Heart left ventricle (tissue), 16 donors: ENCODE results near the gene TNNI3K. TPM values are rescaled to one million over a fixed set of nuclear protein-coding genes. Genes with fewer than 3 reads are reported as not detected.

Experiments used
- ATAC-seq, 4 donors: fragments of 200-7000 bp; cut with Tn5 transposase; one replicate each; pipeline ENCODE4 v1.9.1; 2020 to 2022; ENCODE audit warnings: moderate library complexity in 4 of 4, mild to moderate bottlenecking in 3 of 4, moderate number of reproducible peaks in 1 of 4
- DNase-seq, 5 donors: peaks; one replicate each; pipeline ENCODE4 v3.0.0-alpha.2; 2020
- H3K27ac ChIP-seq, 12 donors: fragments of 200-600 bp; sonication (generic) in 4 of 12; one replicate each; pipeline versions ENCODE4 v1.5.0 to v1.8.0; 2016 to 2022; ENCODE audit warnings: mild to moderate bottlenecking in 2 of 12
- H3K27me3 ChIP-seq, 9 donors: fragments of 200-600 bp; sonication (generic) in 2 of 9; one replicate each; pipeline versions ENCODE4 v1.5.1 to v1.8.0; 2016 to 2022; ENCODE audit warnings: mild to moderate bottlenecking in 3 of 9
- H3K36me3 ChIP-seq, 9 donors: fragments of 200-600 bp; sonication (generic) in 2 of 9; one replicate each; pipeline versions ENCODE4 v1.5.0 to v1.8.0; 2018 to 2022; ENCODE audit warnings: mild to moderate bottlenecking in 2 of 9
- H3K4me1 ChIP-seq, 12 donors: fragments of 200-600 bp; sonication (generic) in 4 of 12; one replicate each; pipeline versions ENCODE4 v1.5.0 to v1.8.0; 2016 to 2022; ENCODE audit warnings: mild to moderate bottlenecking in 3 of 12
- H3K4me3 ChIP-seq, 12 donors: fragments of 200-600 bp; sonication (generic) in 4 of 12; one replicate each; pipeline versions ENCODE4 v1.5.0 to v1.8.0; 2017 to 2022; ENCODE audit warnings: mild to moderate bottlenecking in 9 of 12, moderate library complexity in 4 of 12
- H3K9me3 ChIP-seq, 12 donors: fragments of 200-600 bp; sonication (generic) in 4 of 12; one replicate each; pipeline versions ENCODE4 v1.5.0 to v1.8.0; 2016 to 2022; ENCODE audit warnings: mild to moderate bottlenecking in 1 of 12
- POLR2A ChIP-seq, 2 donors: fragments of 450-650 bp; IDR thresholded peaks; one replicate each; pipeline ENCODE4 v1.6.1; 2017; ENCODE audit warnings: antibody characterized with exemption in 2 of 2, mild to moderate bottlenecking in 2 of 2, moderate library complexity in 2 of 2
- WGBS, 4 donors: extraction: QIAGEN DNeasy Blood & Tissue Kit in 2 of 4; methylation state at CpG; one replicate each; pipeline versions ENCODE4 v1.1.5 to v1.1.7; 2013 to 2018; 5-methylcytosine and 5-hydroxymethylcytosine counted together
- intact Hi-C, 10 donors: fragments of 100-400 bp; cut with DNase I; formaldehyde crosslinking; loops; one replicate each; pipeline versions ENCODE4 v1.11.1 to v1.14.2; 2022
- polyA plus RNA-seq, 2 donors: library from polyadenylated mRNA; stranded (reverse); fragments of 200-250 nt; gene quantifications; one replicate each; pipeline ENCODE4 v1.2.3, GENCODE V29; 2013
- total RNA-seq, 9 donors: library from RNA; depleted of rRNA in 2 of 9; stranded (reverse); fragments of >200 nt in 2 of 9; fragmentation: NEBNext Ultra II Directional in 3 of 9; extraction: Animal tissue kit (Norgen Biotek cat#: 25700) in 3 of 9; gene quantifications; one replicate each; pipeline versions ENCODE4 v1.1.0 to v1.2.4, GENCODE V29; 2016 to 2023
- TF ChIP-seq, protein P1 (sequence below), 12 donors: fragments of 200-600 bp; sonication (generic) in 4 of 12; IDR thresholded peaks; one replicate each; pipeline versions ENCODE4 v1.5.0 to v1.8.0; 2018 to 2022; ENCODE audit warnings: antibody characterized with exemption in 12 of 12, mild to moderate bottlenecking in 5 of 12
- donor health status: ischemic (EF 13 %, LVEDD 7.1; RV severe dilation, severe dysfunction).
- donor health status: healthy with polysubstance abuse.
- donor health status: DM: no; HTN: yes; CAD: no.
- donor health status: DM: no; HTN: no; CAD: no.
- donor health status: ischemic (EF 25% LVEDD 6.9; RV normal size, moderate dysfunction).
- donor health status: ischemic (EF 25% LVEDD 5.7; RV mildly dilated, moderate dysfunction).
- donor health status: healthy.
- donor health status: DM: yes; HTN: yes; CAD: no.
- donor health status: ischemic (EF 35%, LVEDD 5.7; RV mildly dilated, moderate dysfunction).
- donor health status: nonischemic (EF 11% LVEDD 7.7; RV severe dilation, severe dysfunction).
- donor health status: DM: yes; HTN: yes; CAD: no.
- donor health status: PGD.
- donor health status: ischemic (EF 29% LVEDD 5.4; RV normal size, mild dysfunction).
- donor health status: nonischemic (EF 23%, LVEDD 6.1; RV moderate dilation, normal function).

The TNNI3K gene
- total and polyA plus RNA-seq, 11 donors, result 11.5 to 108 (median 59.9) TPM

DNA sequence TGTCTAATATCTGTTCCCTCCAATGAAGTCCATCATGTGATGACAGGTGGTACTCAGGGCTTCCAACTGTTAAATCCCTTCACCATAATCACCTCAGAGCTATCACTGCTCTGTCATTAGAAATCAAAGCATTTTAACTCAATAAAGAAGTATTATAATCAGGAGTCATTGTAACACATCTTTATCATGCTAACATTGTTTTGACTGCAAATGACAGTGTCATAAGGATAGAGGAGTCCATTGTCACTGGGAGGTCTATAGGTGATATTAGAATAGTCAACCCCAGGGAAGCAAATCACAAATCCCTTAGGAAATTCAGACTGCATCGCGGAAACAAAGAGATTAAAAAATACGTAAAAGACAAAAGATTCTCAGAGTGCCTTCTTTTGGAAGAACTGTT lies 246.4 kb downstream of the TNNI3K start:
- Histone ChIP-seq H3K27ac (no peak overlapping the region), H3K36me3 (no peaks in the 10 kb centered on the region), H3K9me3 (no peaks in the 10 kb centered on the region), H3K4me1 (peaks cover 0 to 15% (median 0%) of the 10 kb centered on the region in 12 donors), H3K4me3 (no peak overlapping the region), H3K27me3 (no peaks in the 10 kb centered on the region)
- no peak for ATAC-seq
- TF ChIP-seq, protein P1, sequence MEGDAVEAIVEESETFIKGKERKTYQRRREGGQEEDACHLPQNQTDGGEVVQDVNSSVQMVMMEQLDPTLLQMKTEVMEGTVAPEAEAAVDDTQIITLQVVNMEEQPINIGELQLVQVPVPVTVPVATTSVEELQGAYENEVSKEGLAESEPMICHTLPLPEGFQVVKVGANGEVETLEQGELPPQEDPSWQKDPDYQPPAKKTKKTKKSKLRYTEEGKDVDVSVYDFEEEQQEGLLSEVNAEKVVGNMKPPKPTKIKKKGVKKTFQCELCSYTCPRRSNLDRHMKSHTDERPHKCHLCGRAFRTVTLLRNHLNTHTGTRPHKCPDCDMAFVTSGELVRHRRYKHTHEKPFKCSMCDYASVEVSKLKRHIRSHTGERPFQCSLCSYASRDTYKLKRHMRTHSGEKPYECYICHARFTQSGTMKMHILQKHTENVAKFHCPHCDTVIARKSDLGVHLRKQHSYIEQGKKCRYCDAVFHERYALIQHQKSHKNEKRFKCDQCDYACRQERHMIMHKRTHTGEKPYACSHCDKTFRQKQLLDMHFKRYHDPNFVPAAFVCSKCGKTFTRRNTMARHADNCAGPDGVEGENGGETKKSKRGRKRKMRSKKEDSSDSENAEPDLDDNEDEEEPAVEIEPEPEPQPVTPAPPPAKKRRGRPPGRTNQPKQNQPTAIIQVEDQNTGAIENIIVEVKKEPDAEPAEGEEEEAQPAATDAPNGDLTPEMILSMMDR (IDR thresholded peaks at IDR 0.05), result no peak
- no peak for TF ChIP-seq POLR2A (IDR thresholded peaks at IDR 0.05)
- 79 to 89% (median 85%) methylated on average over 3 of the region's 3 CpGs for WGBS, 4 donors
- no peak for DNase-seq
- intact Hi-C loops, result loop anchor here in 1 of 10 donors (10.0 kb wide), 1 partner anchor 477 kb away; no protein-coding TSS in a partner anchor

DNA sequence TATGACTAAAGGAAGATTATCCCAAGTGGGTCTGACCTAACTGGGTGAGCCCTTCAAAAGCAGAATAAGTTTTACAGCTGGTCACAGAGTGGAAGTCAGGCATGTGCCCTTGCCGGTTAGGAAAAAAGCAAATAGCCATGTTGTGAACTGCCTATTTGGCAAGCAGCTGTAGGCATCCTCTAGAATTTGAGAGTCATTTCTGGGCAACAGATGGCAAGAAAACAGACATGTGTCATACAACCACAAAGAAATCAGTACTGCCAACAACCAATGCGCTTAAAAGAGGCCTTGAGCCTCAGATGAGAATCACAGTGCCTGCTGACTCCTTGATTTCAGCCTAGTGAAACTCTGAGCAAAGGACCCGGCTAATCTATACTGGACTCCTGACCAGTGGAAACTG lies 250.4 kb downstream of the TNNI3K start:
- H3K9me3 ChIP-seq, result no peaks in the 10 kb centered on the region
- H3K36me3 ChIP-seq, result no peaks in the 10 kb centered on the region
- no peaks in the 10 kb centered on the region for H3K27me3 ChIP-seq
- H3K27ac ChIP-seq, result no peak overlapping the region
- TF ChIP-seq, protein P1 (IDR thresholded peaks at IDR 0.05), result no peak
- no peak for TF ChIP-seq POLR2A (IDR thresholded peaks at IDR 0.05)
- DNase-seq, result no peak
- H3K4me3 ChIP-seq, result no peak overlapping the region
- intact Hi-C loops, result loop anchor here in 1 of 10 donors (10.0 kb wide), 1 partner anchor 481 kb away; no protein-coding TSS in a partner anchor
- ATAC-seq, result peak in 1 of 4 donors; percentile 19
- peaks cover 0 to 14% (median 0%) of the 10 kb centered on the region in 12 donors for H3K4me1 ChIP-seq
- WGBS, 4 donors, result 73 to 82% (median 75%) methylated on average over 3 of the region's 3 CpGs

DNA sequence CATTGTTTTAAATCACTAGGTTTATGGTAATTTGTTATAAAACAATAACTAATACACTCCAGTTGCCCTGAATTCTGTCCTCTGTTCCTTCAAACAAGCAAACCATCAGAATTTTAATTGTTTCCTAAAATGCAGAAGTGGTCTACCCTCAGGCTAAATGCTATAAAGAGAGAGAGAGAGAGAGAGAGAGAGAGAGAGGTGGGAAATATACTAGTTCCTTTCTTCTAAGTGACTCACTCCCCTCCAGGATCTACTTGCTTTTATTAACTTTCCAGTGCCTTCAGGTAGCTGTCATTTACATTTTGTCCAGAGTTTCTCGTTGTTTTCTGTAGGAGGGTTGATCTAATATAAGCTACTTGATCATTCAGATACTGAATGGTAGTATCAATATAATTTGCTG lies 250.8 kb downstream of the TNNI3K start:
- Histone ChIP-seq H3K9me3 (no peaks in the 10 kb centered on the region), H3K4me1 (peaks cover 0 to 14% (median 0%) of the 10 kb centered on the region in 12 donors), H3K36me3 (no peaks in the 10 kb centered on the region), H3K27me3 (no peaks in the 10 kb centered on the region), H3K27ac (no peak overlapping the region), H3K4me3 (no peak overlapping the region)
- TF ChIP-seq POLR2A (IDR thresholded peaks at IDR 0.05), result no peak
- TF ChIP-seq, protein P1 (IDR thresholded peaks at IDR 0.05), result no peak
- no peak for DNase-seq
- intact Hi-C loops, result loop anchor here in 1 of 10 donors (10.0 kb wide), 1 partner anchor 481 kb away; no protein-coding TSS in a partner anchor
- WGBS, 4 donors, result 65 to 76% (median 70%) methylated on average over 1 of the region's 1 CpG
- no peak for ATAC-seq

DNA sequence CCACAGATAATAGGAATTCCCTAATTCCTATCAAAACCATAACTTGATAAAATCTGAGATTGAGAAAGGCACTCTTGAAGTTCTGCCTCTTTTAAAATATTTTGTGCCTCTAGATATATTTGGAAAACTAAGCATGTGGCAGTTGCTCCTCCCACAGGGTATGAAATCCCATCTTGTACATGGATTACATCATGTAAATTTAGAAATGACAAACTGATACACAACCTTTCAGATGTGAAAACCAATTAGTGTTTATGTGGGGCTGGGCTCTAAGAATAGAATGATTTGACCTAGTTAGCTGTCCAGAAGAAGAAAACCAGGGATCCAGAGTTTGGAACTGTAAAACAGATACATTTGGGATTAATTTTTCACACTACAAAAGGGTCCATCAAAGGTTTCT lies 261.5 kb downstream of the TNNI3K start:
- peaks cover 0 to 12% (median 0%) of the 10 kb centered on the region in 12 donors for H3K4me1 ChIP-seq
- H3K9me3 ChIP-seq, result no peaks in the 10 kb centered on the region
- DNase-seq (no peak), ATAC-seq (peak in 2 of 4 donors; percentile 46 to 52)
- intact Hi-C loops, result no loop called here
- H3K27me3 ChIP-seq, result no peaks in the 10 kb centered on the region
- H3K36me3 ChIP-seq, result no peaks in the 10 kb centered on the region
- no peak for TF ChIP-seq POLR2A (IDR thresholded peaks at IDR 0.05)
- TF ChIP-seq, protein P1 (IDR thresholded peaks at IDR 0.05), result no peak
- H3K27ac ChIP-seq, result no peak overlapping the region
- H3K4me3 ChIP-seq, result no peak overlapping the region
